Measurements from ENCODE around the gene TRIP13. TPM values are rescaled to one million over a fixed set of nuclear protein-coding genes. Genes with fewer than 3 reads are reported as not detected.
A peak's percentile ranks its signal among the peaks of the same experiment; 100 is the strongest.

TRIP13 gene
- total RNA-seq, 2 donors from 2014 or later = 21.9 to 32.4 TPM

- WGBS, 2 experiments (ENCODE audit: insufficient coverage in 1 of 2, insufficient read length in 1 of 2) = 96% methylated on average over 9 to 10 of the region's 10 CpGs
- H3K4me3 Mint-ChIP-seq = no peak overlapping the region
- Histone ChIP-seq H3K27me3 (ENCODE audit: control insufficient read depth, insufficient read depth, low read length, poor library complexity, severe bottlenecking) (no peaks in the 10 kb centered on the region), H3K4me3 (ENCODE audit: low read length) (no peak overlapping the region), H3K36me3 (ENCODE audit: control insufficient read depth, insufficient read depth, low read length) (peaks cover 83% of the 10 kb centered on the region), H3K9ac (ENCODE audit: extremely low read depth, low read length, poor library complexity, severe bottlenecking) (no peak overlapping the region), H3K4me1 (ENCODE audit: control insufficient read depth, insufficient read depth, low read length) (no peaks in the 10 kb centered on the region), H3K9me3 (ENCODE audit: control insufficient read depth, low read length) (no peaks in the 10 kb centered on the region), H3K27ac (ENCODE audit: low read depth, low read length) (no peak overlapping the region)
- H3K27me3 Mint-ChIP-seq (ENCODE audit: insufficient read depth) = no peaks in the 10 kb centered on the region
- no peaks in the 10 kb centered on the region for H3K4me1 Mint-ChIP-seq
- no peak for DNase-seq
- peak overlapping the region; percentile 64 for H3K27ac Mint-ChIP-seq
- no peak for TF ChIP-seq CTCF (conservative IDR thresholded peaks at IDR 0.05)
- H3K9me3 Mint-ChIP-seq = no peaks in the 10 kb centered on the region
- peaks cover 61% of the 10 kb centered on the region for H3K36me3 Mint-ChIP-seq (ENCODE audit: low read depth)
Observed at GRCh38 chr5:865771-866170, 26.9 kb upstream of the TRIP13 start.

- Mint-ChIP-seq H3K27me3 (ENCODE audit: insufficient read depth) (no peaks in the 10 kb centered on the region), H3K36me3 (ENCODE audit: low read depth) (peaks cover 74% of the 10 kb centered on the region), H3K4me3 (no peak overlapping the region), H3K27ac (no peak overlapping the region), H3K9me3 (no peaks in the 10 kb centered on the region), H3K4me1 (no peaks in the 10 kb centered on the region)
- Histone ChIP-seq H3K4me1 (ENCODE audit: control insufficient read depth, insufficient read depth, low read length) (peaks cover 1% of the 10 kb centered on the region), H3K9me3 (ENCODE audit: control insufficient read depth, low read length) (no peaks in the 10 kb centered on the region), H3K36me3 (ENCODE audit: control insufficient read depth, insufficient read depth, low read length) (peaks cover 94% of the 10 kb centered on the region), H3K27ac (ENCODE audit: low read depth, low read length) (no peak overlapping the region), H3K27me3 (ENCODE audit: control insufficient read depth, insufficient read depth, low read length, poor library complexity, severe bottlenecking) (no peaks in the 10 kb centered on the region), H3K9ac (ENCODE audit: extremely low read depth, low read length, poor library complexity, severe bottlenecking) (no peak overlapping the region), H3K4me3 (ENCODE audit: low read length) (no peak overlapping the region)
- peak; percentile 46 for TF ChIP-seq CTCF (conservative IDR thresholded peaks at IDR 0.05)
- 92 to 96% methylated on average over 3 to 6 of the region's 6 CpGs for WGBS, 2 experiments (ENCODE audit: insufficient coverage in 1 of 2, insufficient read length in 1 of 2)
- DNase-seq = no peak
Observed at GRCh38 chr5:867300-867870, 25.3 kb upstream of the TRIP13 start.

- H3K27ac Mint-ChIP-seq = no peak overlapping the region
Observed at GRCh38 chr5:868428-869135, 24.1 kb upstream of the TRIP13 start.

More at GRCh38 chr5:868428-869135, 24.1 kb upstream of the TRIP13 start:
- 96 to 97% methylated on average over 14 to 16 of the region's 16 CpGs for WGBS, 2 experiments (ENCODE audit: insufficient coverage in 1 of 2, insufficient read length in 1 of 2)
- Histone ChIP-seq H3K9me3 (ENCODE audit: control insufficient read depth, low read length) (no peaks in the 10 kb centered on the region), H3K4me3 (ENCODE audit: low read length) (no peak overlapping the region), H3K9ac (ENCODE audit: extremely low read depth, low read length, poor library complexity, severe bottlenecking) (no peak overlapping the region), H3K4me1 (ENCODE audit: control insufficient read depth, insufficient read depth, low read length) (peaks cover 9% of the 10 kb centered on the region), H3K27ac (ENCODE audit: low read depth, low read length) (no peak overlapping the region), H3K27me3 (ENCODE audit: control insufficient read depth, insufficient read depth, low read length, poor library complexity, severe bottlenecking) (no peaks in the 10 kb centered on the region), H3K36me3 (ENCODE audit: control insufficient read depth, insufficient read depth, low read length) (peaks cover 92% of the 10 kb centered on the region)
- TF ChIP-seq CTCF (conservative IDR thresholded peaks at IDR 0.05) = no peak
- Mint-ChIP-seq H3K4me3 (no peak overlapping the region), H3K27me3 (ENCODE audit: insufficient read depth) (no peaks in the 10 kb centered on the region), H3K36me3 (ENCODE audit: low read depth) (peaks cover 76% of the 10 kb centered on the region), H3K4me1 (no peaks in the 10 kb centered on the region), H3K9me3 (no peaks in the 10 kb centered on the region)
- DNase-seq = no peak
